HEK293 (cell line): ENCODE data around the gene GARIN5A.

ENCODE experiments used
- CTCF ChIA-PET: fragments of 350-600 bp; formaldehyde crosslinking; extraction: SDS; loops from one replicate; lab custom pipeline; 2021; ENCODE audit warnings: antibody characterized with exemption; lab: Yijun Ruan, JAX
- POLR2A ChIA-PET: fragments of 300-600 bp; formaldehyde crosslinking; extraction: SDS; loops from one replicate; lab custom pipeline; 2020; ENCODE audit warnings: antibody characterized with exemption, inconsistent platforms; lab: Yijun Ruan, JAX
- H3K27ac ChIP-seq: fragments of 200-500 bp; sonication (Bioruptor generic); 2 replicates; pipeline ENCODE4 v1.5.1; 2014; ENCODE audit warnings: low read depth, low read length, control low read depth, inconsistent platforms; ENCODE audit errors: extremely low read depth
- H3K36me3 ChIP-seq, 2 experiments: fragments of 200-500 bp in 1 of 2; sonication (Bioruptor generic) in 1 of 2; 1 replicate in 1 of 2; 2 replicates in 1 of 2; pipeline ENCODE4 v1.5.1; 2014 to 2017; ENCODE audit warnings: inconsistent platforms in 2 of 2, low read length in 2 of 2; ENCODE audit not compliant: control insufficient read depth in 2 of 2, insufficient read depth in 1 of 2
- H3K4me1 ChIP-seq: fragments of 200-500 bp; sonication (Bioruptor generic); 2 replicates; pipeline ENCODE4 v1.5.1; 2014; ENCODE audit warnings: mild to moderate bottlenecking, low read length, inconsistent platforms; ENCODE audit not compliant: control insufficient read depth, insufficient read depth
- H3K4me3 ChIP-seq: 2 replicates; pipeline ENCODE4 v1.5.1; 2011; ENCODE audit warnings: low read depth, mild to moderate bottlenecking, control low read depth, low read length, moderate library complexity
- H3K9me3 ChIP-seq: fragments of 200-500 bp; sonication (Bioruptor generic); 2 replicates; pipeline ENCODE4 v1.5.1; 2014; ENCODE audit warnings: low read depth, low read length, inconsistent platforms; ENCODE audit not compliant: control insufficient read depth, insufficient read depth
- CTCF ChIP-seq: fragments of 450-650 bp; formaldehyde crosslinking; IDR thresholded peaks from 2 replicates; pipeline ENCODE4 v1.5.1; 2016; ENCODE audit warnings: missing biosample characterization, missing genetic modification characterization
- GLIS2 ChIP-seq: fragments of 450-650 bp; formaldehyde crosslinking; IDR thresholded peaks from 2 replicates; pipeline ENCODE4 v1.5.1; 2016; ENCODE audit warnings: missing biosample characterization, missing genetic modification characterization
- KLF8 ChIP-seq: fragments of 450-650 bp; formaldehyde crosslinking; IDR thresholded peaks from 2 replicates; pipeline ENCODE4 v1.5.1; 2016; ENCODE audit warnings: missing biosample characterization, missing genetic modification characterization
- PATZ1 ChIP-seq: fragments of 450-650 bp; formaldehyde crosslinking; IDR thresholded peaks from 2 replicates; pipeline ENCODE4 v1.5.1; 2016; ENCODE audit warnings: missing biosample characterization, missing genetic modification characterization
- SCRT1 ChIP-seq: fragments of 450-650 bp; formaldehyde crosslinking; IDR thresholded peaks from 2 replicates; pipeline ENCODE4 v1.5.1; 2016; ENCODE audit warnings: missing biosample characterization, missing genetic modification characterization, borderline replicate concordance
- SCRT2 ChIP-seq: fragments of 450-650 bp; formaldehyde crosslinking; IDR thresholded peaks from 2 replicates; pipeline ENCODE4 v1.5.1; 2016; ENCODE audit warnings: missing biosample characterization, missing genetic modification characterization
- ZBTB17 ChIP-seq: fragments of 450-650 bp; formaldehyde crosslinking; IDR thresholded peaks from 2 replicates; pipeline ENCODE4 v1.5.1; 2016; ENCODE audit warnings: missing biosample characterization, missing genetic modification characterization
- ZBTB6 ChIP-seq: fragments of 450-650 bp; formaldehyde crosslinking; IDR thresholded peaks from 2 replicates; pipeline ENCODE4 v1.5.1; 2017; ENCODE audit warnings: missing biosample characterization, missing genetic modification characterization
- ZFP3 ChIP-seq: fragments of 450-650 bp; formaldehyde crosslinking; IDR thresholded peaks from 2 replicates; pipeline ENCODE4 v1.5.1; 2016; ENCODE audit warnings: low read depth, missing biosample characterization, missing genetic modification characterization
- ZNF148 ChIP-seq: fragments of 450-650 bp; formaldehyde crosslinking; IDR thresholded peaks from 2 replicates; pipeline ENCODE4 v1.5.0; 2017; ENCODE audit warnings: missing biosample characterization, missing genetic modification characterization, borderline replicate concordance
- ZNF18 ChIP-seq: fragments of 450-650 bp; formaldehyde crosslinking; IDR thresholded peaks from 2 replicates; pipeline ENCODE4 v1.5.1; 2016; ENCODE audit warnings: missing biosample characterization, missing genetic modification characterization
- ZNF362 ChIP-seq: fragments of 450-650 bp; formaldehyde crosslinking; IDR thresholded peaks from 2 replicates; pipeline ENCODE4 v1.5.1; 2016; ENCODE audit warnings: missing biosample characterization, missing genetic modification characterization
- ZNF366 ChIP-seq: fragments of 450-650 bp; formaldehyde crosslinking; conservative IDR thresholded peaks from 2 replicates; pipeline ENCODE4 v1.5.1; 2016; ENCODE audit warnings: missing biosample characterization, missing genetic modification characterization
- ZNF747 ChIP-seq: fragments of 450-650 bp; formaldehyde crosslinking; IDR thresholded peaks from 2 replicates; pipeline ENCODE4 v1.5.1; 2016; ENCODE audit warnings: missing biosample characterization, missing genetic modification characterization
- ZNF776 ChIP-seq: fragments of 450-650 bp; formaldehyde crosslinking; IDR thresholded peaks from 2 replicates; pipeline ENCODE4 v1.5.0; 2017; ENCODE audit warnings: missing biosample characterization, missing genetic modification characterization, borderline replicate concordance

The GARIN5A gene

GRCh38 chr19:50419580-50420035 is 57.0 kb downstream of the GARIN5A start (continued):
- TF ChIP-seq ZNF18 (tag by site-specific recombination) = no peak
- TF ChIP-seq ZFP3 (tag by site-specific recombination) = no peak
- no peak for TF ChIP-seq ZBTB6
- no peak for TF ChIP-seq ZNF747
- no peak for TF ChIP-seq ZNF362 (tag by site-specific recombination)
- no peak for TF ChIP-seq ZNF148 (tag by site-specific recombination)

GRCh38 chr19:50419022-50419579 is 57.5 kb downstream of the GARIN5A start:
- Histone ChIP-seq H3K27ac (no peak overlapping the region), H3K9me3 (no peaks in the 10 kb centered on the region), H3K36me3 (peaks cover 3 to 12% of the 10 kb centered on the region in 2 experiments; a peak in 2 of 3 replicates), H3K4me1 (no peaks in the 10 kb centered on the region), H3K4me3 (no peak overlapping the region)
- TF ChIP-seq ZNF366 (tag by site-specific recombination) = peak; percentile 83
- peak; percentile 90 for TF ChIP-seq SCRT2 (tag by site-specific recombination)
- 0 out of 2 replicates have a peak, but pooled peaks have one; percentile 27 for TF ChIP-seq KLF8 (tag by site-specific recombination)
- TF ChIP-seq ZBTB6 = peak; percentile 27; the same call in 1 of the 2 replicates
- TF ChIP-seq ZBTB17 (tag by site-specific recombination) = peak; percentile 81
- TF ChIP-seq CTCF (tag by site-specific recombination) = no peak
- 0 out of 2 replicates have a peak, but pooled peaks have one; percentile 46 for TF ChIP-seq SCRT1 (tag by site-specific recombination)
- TF ChIP-seq ZNF776 = no peak
- TF ChIP-seq GLIS2 (tag by site-specific recombination) = 0 out of 2 replicates have a peak, but pooled peaks have one; percentile 5
- TF ChIP-seq PATZ1 (tag by site-specific recombination) = 0 out of 2 replicates have a peak, but pooled peaks have one; percentile 12
- POLR2A ChIA-PET = no interaction called here
- CTCF ChIA-PET = interaction anchor here (0.6 kb wide), 1 partner anchor 263 kb away, joined by 3 read pairs; no protein-coding TSS in a partner anchor
